HG03469 (cell line): Measurements from ENCODE around the gene FNIP2.
"Not testable (repeated sequence)": the region's sequence is repeated elsewhere in the genome, so short reads cannot be mapped to it uniquely, and the experiment has no call there.

Experiments used
- ATAC-seq: cut with Tn5 transposase; IDR thresholded peaks from one replicate; pipeline ENCODE4 v1.9.1; 2021; ENCODE audit warnings: mild to moderate bottlenecking, moderate library complexity, moderate number of reproducible peaks; ENCODE audit not compliant: unreplicated experiment

Gene FNIP2

DNA sequence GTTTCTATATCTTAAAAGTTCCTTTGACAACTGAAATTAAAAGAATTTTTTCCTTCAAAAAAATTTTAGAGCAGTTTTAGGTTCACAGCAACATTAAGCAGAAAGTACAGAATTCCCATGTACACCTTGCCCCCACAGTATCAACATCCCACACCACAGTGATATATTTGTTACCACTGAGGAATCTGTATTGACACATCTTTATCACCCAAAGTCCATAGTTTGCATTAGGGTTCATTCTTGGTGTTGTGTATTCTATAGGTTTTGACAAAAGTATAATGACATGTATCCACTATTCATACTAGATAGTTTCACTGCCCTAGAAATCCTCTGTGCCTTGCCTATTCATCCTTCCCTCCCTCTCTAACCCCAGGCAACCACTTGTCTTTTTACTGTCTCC, 43.7 kb downstream of the FNIP2 start:
- ATAC-seq: no peak

DNA sequence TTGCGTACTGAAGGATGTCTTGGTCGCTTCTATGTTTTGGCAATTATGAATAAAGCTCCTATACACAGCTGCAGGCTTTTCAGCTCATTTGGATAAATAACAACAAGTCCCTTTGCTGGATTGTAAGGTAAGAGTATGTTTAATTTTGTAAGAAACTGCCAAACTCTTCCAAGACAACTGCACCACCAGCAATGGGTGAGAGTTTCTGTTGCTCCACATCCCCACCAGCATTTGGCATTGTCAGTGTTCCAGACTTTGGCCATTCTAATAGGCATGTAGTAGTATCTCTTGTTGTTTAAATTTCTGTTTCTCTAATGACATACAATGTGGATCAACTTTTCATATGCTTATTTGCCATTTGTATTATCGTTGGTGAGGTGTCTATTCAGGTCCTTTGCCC, 44.3 kb downstream of the FNIP2 start:
- no peak for ATAC-seq

DNA sequence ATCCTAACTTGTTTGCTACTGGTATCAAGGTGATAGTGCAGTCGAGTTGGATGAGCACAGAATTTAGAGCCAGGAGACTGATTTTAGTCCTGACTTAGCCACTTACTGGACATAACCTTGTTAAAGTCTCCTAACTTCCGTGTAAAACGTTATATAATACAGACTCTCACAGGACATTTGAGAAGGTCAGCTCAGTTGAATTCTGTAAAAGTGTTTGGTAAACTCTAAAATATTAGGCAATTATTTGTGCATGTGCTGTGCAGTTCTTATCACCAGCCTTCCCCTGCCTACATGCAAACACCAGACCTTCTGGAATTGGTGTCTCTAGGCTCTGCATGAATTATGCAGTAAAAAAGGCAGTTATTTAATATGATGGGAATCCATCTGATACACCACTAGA, 45.4 kb downstream of the FNIP2 start:
- no peak for ATAC-seq

DNA sequence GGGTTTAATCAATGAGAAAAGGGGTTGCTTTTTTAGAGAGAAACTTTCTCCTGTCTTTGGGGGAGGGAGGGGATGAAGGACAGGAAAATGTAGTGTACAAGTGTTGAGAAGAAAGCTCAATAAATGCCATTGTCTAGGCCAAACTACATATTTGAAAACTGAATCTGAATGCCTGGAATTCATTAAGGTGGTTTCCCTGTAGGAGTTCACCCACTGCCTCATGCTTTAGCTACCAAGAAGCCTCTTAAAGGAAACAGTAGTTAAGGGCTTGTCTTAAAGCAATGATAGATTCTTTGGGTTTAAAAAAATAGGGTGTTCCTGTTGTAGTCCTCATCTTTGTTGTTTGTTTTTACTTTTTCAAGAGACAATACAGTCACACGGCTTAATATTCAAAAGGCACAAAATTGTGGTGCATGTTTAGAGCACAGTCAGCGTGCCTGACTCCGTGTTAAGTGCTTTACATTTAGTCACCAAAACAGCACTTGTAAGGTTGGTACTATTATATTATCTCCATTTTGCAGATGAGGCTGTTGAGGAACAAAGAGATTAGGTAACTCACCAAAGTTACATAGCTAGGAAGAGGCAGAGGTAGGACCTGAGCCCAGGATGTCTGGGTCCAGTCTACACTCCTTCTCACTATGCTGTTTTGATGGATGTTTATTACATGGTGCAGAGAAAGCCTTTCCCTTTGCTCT, 46.0 kb downstream of the FNIP2 start:
- no peak for ATAC-seq

DNA sequence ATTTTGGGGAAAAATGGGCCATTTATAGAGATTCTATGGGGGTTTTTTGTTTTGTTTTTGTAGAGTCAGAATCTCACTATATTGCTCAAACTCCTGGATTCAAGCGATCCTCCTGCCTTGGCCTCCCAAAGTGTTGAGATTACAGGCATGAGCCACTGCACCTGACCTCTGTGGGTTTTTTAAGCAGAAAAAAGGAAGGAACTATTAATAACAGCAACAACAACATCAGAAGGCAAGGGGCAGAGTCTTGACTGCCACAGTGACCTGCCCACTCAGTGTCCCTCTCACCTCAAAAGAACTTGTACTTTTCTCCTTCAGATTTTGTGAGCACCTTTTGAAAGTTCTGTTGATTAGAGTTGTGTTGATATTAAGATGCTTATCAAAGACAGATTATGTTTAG, 48.1 kb downstream of the FNIP2 start:
- no peak for ATAC-seq

DNA sequence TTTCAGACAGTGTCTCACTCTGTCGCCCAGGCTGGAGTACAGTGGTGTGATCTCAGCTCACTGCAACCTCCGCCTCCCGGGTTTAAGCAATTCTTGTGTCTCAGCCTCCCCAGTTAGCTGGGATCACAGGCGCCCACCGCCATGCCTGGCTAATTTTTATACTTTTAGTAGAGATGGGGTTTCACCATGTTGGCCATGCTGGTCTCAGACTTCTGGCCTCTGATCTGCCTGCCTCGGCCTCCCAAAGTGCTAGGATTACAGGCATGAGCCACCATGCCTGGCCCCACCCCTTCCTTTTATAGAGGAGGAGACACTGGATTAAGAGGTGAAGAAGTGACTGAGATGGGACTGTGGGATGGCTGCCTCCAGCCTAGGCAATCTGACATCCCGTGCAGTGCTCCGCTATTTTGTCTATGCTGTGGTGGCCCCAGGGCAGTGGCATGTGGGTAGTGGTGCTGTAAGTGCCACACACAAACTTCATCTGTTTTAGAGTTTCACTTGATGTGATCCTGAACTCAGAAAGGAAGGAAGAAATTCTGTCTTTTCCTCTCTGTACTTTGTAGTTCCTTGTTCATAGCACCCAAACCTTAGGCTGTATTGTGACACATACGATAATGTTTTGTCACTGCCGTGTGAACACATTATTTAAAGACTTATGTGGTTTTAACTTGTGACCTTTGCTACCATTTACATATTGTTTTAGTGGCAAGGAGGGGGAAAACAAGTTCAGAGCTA, 48.9 kb downstream of the FNIP2 start:
- peak; percentile 58 for ATAC-seq

DNA sequence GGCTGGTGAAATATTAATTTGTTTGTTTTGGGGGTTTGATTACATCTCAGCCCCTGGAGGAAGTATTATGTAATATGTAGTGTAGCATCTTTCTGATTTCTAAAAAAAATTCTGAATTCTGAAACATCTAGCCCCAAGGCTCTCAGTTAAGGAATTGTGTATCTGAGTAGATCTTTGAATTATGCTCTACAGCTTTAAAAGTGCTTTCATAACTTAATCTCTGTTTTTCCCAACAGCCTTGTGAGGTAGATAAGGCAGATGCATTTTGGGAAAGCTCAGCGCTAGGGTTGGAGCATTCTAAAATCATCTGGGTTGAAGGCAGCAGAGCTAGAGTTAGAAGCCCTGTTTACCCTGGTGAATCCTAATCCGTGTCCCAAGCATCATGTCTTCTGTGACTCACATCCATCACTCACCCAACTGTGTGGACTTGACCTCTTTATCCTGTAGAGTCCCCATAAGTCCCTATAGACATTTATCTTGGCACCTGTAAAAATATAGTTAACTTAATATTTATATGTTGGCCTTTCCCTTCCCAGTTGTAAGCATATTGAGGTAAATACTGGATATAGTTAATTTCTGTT, 49.8 kb downstream of the FNIP2 start:
- ATAC-seq: no peak

DNA sequence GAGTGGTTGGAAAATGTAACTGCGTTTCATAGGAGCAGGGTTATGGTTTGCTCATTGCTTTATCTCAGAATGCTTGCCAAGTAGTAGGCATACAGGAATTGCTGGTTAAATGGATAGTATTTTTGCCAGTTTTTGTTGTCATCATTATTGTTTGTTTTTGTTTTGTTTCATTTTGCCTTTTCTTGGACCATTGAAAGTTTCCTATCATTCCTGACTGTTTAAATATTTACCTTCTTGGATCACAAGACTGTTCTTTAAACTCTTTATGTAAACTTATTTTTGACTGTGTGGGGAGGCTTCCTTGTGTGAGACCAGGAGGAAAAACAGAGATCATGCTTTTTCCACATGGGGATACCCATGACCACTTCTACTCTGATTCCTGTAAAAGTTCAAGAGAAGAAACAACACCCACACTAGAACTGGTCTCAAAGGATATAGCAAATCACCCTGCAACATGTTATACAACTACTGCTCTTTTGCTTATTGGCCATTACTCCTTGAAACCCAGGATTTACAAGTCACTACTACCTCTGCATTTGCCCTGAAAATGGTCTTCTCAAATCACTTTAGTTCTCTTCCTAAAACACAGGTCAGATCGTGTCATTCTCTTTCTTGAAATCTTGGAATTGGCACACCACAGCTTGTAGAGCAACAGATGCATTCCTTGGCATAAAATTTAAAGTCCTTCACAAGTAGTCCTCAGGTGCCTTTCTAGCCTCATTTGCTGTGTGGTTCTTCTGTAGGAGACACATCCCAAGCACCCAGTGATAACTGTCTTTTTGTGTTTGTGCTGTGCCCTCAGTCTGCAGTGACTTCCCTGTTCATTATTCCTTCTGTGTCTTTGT, 51.3 kb downstream of the FNIP2 start:
- ATAC-seq: no peak

DNA sequence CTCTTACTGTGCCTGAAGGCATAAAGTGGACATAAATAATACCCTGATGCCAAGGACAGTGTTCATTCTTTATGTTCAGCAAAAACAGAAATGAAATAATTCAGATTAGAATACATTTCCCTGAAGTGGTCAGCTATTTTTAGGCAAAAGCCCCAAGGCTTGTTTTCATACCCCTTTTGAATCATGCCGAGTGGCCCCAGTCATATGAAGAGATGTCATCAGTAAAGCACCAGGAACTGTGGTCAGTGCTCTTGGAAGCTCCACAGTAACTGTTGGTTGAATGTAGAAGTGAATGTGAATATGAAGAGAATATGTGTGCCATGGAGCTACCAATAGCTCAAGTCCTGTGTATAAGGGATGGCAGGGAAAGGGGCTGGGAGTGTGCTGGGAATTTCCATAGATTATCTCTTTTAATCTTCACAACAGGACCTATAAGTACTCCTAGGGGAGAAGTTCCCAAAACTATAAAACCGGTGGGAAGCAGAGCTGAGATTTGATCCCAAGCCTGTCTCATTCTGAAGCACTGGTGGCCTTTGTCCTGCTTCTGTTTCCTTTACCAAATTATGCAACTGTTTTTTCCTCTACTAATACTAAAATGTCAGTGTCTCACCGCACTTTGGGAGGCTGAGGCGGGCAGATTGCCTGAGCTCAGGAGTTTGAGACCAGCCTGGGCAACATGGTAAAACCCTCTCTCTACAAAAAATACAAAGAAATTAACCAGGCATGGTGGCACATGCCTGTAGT, 52.6 kb downstream of the FNIP2 start:
- peak; percentile 26 for ATAC-seq

DNA sequence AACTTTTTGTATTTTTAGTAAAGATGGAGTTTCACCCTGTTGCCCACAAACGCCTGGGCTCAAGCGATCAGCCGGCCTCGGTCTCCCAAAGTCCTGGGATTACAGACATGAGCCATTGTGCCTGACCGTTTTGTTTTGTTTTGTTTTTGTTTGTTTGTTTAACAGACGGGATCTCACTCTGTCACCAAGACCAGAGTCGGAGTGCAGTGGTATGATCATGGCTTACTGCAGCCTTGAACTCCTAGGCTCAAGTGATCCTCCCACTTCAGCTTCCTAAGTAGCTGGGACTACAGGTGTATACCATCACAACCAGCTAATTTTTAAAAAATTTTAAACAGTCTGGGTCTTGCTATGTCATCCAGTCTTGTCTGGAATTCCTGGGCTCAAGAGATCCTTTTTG, 53.5 kb downstream of the FNIP2 start:
- ATAC-seq: no peak

DNA sequence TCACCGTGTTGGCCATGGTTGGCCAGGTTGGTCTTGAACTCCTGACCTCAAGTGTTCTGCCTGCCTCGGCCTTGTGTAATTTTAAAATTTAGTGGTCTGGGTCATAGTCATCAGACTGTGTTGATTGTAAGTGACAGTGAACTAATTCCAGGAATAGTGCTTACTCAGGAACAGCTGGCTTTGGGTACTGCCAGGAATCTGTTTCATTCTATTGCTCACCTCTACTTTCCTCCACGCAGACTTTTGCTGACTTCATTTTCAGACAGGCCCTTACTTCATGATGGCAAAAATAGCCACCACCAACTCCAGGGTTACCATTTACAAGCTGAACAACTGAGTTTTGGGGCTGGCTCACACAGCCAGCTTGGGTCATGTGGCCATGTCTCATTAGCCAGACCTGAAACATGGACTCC, 54.6 kb downstream of the FNIP2 start:
- ATAC-seq: no peak

DNA sequence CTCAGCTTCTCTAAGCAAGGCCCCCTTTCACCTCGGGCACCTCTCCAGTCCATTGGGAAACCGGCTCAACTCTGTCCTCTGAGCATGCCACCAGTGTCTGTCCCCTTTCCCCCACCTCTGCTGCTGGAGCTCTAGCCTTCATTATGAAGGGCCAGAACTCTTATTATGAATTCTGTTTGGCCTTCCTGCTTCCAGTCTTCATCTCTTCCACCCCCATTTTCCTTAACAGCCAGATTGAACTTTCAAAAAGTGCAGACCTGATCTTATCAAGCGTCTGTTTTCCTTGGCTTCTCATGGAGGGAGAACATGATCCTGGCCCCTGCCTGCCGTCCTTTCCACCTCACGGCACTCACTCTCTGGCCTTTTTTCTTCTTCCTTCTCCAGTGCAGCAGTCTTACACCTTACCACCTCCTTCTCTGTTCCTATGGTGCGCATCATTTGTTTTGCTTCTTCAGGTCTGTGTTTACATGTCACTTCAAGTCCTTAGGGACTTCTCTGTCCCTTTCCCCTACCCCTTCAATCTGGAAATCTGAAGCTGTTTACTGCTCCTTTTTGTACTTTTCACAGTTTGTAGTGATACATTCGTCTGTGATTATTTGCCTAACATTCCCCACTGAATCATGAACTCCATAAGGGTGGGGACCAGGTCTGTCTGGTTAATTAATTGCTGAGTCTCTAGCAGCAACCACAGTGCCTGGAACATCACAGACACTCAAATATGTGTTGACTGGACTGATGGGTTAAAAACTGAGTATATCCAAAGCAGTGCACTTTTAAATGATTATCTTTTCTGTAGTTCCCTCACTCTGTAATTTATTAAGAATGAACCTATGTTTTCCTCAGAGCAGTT, 55.8 kb downstream of the FNIP2 start:
- no peak for ATAC-seq

DNA sequence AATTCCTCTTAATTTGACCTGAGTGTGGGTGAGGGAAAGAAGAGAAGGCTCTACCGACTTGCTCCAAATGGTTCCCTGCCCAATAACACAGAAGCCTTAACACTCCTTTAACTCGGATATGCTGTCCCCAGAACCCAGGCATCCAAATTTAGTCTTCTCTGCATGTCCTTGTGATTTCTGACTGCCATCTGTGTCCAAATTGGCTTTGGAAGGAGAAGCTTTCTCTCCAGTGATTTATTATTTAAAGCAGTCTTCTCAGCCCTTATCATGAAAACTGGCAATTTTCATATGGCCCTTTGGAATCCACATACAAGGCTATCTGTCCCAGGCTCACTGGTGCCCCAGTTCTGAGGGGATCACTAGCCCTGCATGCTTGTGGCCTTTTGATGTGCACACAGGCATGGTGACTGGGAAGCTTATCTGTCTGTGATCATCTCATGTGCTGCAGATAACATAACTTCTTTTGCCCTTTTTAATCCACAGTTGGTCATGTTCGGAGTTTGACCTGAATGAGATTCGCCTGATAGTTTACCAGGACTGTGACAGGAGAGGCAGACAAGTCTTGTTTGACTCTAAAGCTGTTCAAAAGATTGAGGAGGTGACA, 56.7 kb downstream of the FNIP2 start:
- no peak for ATAC-seq

DNA sequence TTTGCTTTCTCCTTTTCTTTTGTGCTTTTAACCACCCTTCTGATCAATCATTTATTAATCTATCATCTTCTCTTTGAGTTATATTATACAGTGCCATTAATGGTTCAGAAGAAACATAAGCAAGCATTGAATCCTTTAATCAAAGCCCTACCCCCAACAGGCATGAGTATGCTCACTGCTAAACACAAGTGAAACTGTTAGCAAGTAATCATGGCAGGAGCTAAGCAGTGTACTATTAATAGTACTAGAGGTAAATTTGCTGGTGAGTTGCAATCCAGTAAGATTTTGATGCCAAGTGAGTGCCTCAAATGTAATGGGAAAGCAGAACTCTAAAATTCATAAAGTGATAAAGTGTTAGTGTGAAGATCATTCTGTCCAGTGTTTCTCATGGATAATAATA, 57.2 kb downstream of the FNIP2 start:
- peak; percentile 52 for ATAC-seq

DNA sequence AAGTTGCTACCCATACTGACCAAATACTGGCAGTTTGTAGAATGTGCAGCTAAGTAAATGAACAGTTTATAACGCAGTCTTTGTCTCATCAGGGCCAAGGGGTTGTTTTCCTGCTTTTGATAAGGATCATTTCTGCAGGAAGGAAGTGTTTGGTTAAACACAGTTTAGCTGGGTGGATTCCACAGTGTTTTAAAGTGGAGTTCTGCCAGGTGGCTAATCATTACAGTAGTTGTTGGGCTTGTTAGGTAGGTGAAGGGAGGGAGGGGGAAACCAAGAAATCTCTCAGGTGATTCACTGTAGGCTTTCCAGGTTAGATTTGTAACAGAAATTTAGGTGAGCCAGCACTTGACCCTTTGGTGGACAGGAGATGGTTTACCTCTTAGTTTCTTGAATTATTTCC, 58.1 kb downstream of the FNIP2 start:
- no peak for ATAC-seq

DNA sequence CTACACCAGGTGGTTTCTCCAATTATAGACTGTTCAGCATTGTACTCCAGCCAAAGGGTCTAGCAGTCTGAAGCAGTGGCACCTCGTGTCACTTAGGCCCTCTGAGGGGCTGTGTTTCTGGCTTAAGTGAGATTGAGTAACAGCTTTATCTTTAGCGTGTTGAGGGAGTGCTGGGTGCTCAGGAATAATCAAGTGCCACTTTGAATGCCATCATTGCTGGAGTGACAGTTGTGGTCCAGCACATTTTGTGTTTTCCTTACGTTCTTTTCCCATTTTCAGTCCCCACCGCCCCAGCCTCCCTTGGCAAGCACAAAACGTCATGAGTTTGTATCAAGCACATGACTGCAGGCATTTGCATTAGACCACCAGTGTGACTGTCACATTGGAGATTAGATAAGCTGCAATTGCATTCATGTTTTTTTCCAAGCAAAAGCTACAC, 58.7 kb downstream of the FNIP2 start:
- no peak for ATAC-seq

DNA sequence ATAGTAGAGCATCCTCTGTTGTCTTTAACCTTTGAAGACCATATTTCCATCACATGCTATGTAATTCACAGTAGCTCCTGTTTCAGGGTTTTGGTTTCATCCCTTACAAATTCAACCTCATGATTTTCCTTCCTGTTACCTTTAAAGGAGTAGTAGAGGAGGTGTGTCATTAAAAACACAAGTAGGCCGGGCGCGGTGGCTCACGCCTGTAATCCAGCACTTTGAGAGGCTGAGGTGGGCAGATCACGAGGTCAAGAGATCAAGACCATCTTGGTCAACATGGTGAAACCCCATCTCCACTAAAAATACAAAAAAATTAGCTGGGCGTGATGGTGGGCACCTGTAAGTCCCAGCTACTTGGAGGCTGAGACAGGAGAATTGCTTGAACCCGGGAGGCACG, 59.3 kb downstream of the FNIP2 start:
- not testable (repeated sequence) for ATAC-seq

DNA sequence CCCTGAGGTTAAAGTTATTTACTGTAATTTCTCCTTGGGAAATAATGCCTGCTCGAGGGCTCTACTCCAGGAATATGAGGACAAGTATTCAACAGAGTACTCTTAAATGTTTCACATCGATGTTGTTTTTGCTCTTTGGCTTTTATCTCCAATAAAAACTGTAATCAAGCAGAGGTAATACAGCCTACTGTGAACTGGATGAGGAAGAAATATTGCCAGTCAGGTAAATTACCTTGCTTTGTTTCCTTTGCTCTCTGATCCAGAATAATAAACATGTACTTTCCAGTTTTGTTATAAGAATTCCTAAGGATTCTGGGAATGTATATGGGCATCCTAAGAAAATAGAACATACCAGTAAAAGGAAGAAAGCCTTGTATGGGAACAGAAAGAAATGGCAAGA, 60.4 kb downstream of the FNIP2 start:
- ATAC-seq: no peak

DNA sequence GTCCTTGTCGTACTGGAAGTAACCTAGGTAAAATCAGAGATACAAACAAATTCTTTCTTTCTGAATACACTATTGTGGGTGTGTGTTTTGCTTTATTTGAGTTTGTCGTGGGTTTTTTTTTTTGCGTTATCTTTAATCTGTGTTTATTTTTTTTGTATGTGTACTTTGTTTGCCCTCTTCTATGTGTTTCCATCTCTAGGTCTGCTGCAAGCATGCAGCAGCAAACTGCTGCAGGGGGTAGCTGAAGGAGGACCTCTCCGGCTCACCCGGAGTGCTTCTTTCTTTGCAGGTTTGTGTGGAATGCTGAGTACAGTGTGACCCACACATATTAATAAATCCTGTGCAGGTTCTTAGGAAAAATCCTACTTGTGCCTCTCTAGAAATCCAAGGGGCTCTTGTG, 64.8 kb downstream of the FNIP2 start:
- ATAC-seq: no peak
